Measurements from ENCODE around the gene BCL2L11.

The BCL2L11 gene

GRCh38 chr2:111168528-111169239 is 48.0 kb downstream of the BCL2L11 start:
- no peak for DNase-seq (ENCODE audit: low spot score)

GRCh38 chr2:111169268-111169667 is 48.6 kb downstream of the BCL2L11 start:
- DNase-seq (ENCODE audit: low spot score) = peak; percentile 45

GRCh38 chr2:111169924-111170323 is 49.2 kb downstream of the BCL2L11 start:
- no peak for DNase-seq (ENCODE audit: low spot score)

- DNase-seq (ENCODE audit: low spot score) = no peak
These were observed 50.7 kb downstream of the BCL2L11 start for GRCh38 chr2:111171337-111171930.

GRCh38 chr2:111172666-111173065 is 52.0 kb downstream of the BCL2L11 start:
- no peak for DNase-seq (ENCODE audit: low spot score)

GRCh38 chr2:111173338-111173737 is 52.6 kb downstream of the BCL2L11 start:
- DNase-seq (ENCODE audit: low spot score) = no peak

- DNase-seq (ENCODE audit: low spot score) = no peak
These were observed 53.1 kb downstream of the BCL2L11 start for GRCh38 chr2:111173856-111174255.

- DNase-seq (ENCODE audit: low spot score) = no peak
These were observed 54.9 kb downstream of the BCL2L11 start for GRCh38 chr2:111175615-111176014.

- no peak for DNase-seq (ENCODE audit: low spot score)
These were observed 55.7 kb downstream of the BCL2L11 start for GRCh38 chr2:111176388-111176787.

- DNase-seq (ENCODE audit: low spot score) = no peak
These were observed 56.2 kb downstream of the BCL2L11 start for GRCh38 chr2:111176867-111177266.

- no peak for DNase-seq (ENCODE audit: low spot score)
These were observed 57.6 kb downstream of the BCL2L11 start for GRCh38 chr2:111178296-111178695.

GRCh38 chr2:111178730-111179405 is 58.2 kb downstream of the BCL2L11 start:
- no peak for DNase-seq (ENCODE audit: low spot score)

GRCh38 chr2:111182121-111182520 is 61.4 kb downstream of the BCL2L11 start:
- no peak for DNase-seq (ENCODE audit: low spot score)

GRCh38 chr2:111182740-111183139 is 62.0 kb downstream of the BCL2L11 start:
- no peak for DNase-seq (ENCODE audit: low spot score)

- DNase-seq (ENCODE audit: low spot score) = no peak
These were observed 64.1 kb downstream of the BCL2L11 start for GRCh38 chr2:111184725-111185310.

- no peak for DNase-seq (ENCODE audit: low spot score)
These were observed 64.8 kb downstream of the BCL2L11 start for GRCh38 chr2:111185361-111186022.

GRCh38 chr2:111186121-111186715 is 65.5 kb downstream of the BCL2L11 start:
- no peak for DNase-seq (ENCODE audit: low spot score)

- DNase-seq (ENCODE audit: low spot score) = no peak
These were observed 66.2 kb downstream of the BCL2L11 start for GRCh38 chr2:111186933-111187332.

- DNase-seq (ENCODE audit: low spot score) = no peak
These were observed 68.0 kb downstream of the BCL2L11 start for GRCh38 chr2:111188681-111189080.

GRCh38 chr2:111189106-111189505 is 68.4 kb downstream of the BCL2L11 start:
- no peak for DNase-seq (ENCODE audit: low spot score)

- no peak for DNase-seq (ENCODE audit: low spot score)
These were observed 70.3 kb downstream of the BCL2L11 start for GRCh38 chr2:111190816-111191540.
